HG02588 (cell line): ENCODE measurements around the gene IL1RN.

Experiments
- ATAC-seq: cut with Tn5 transposase; IDR thresholded peaks from one replicate; pipeline ENCODE4 v1.9.1; 2021; ENCODE audit warnings: mild to moderate bottlenecking, moderate library complexity; ENCODE audit not compliant: unreplicated experiment

IL1RN gene

DNA sequence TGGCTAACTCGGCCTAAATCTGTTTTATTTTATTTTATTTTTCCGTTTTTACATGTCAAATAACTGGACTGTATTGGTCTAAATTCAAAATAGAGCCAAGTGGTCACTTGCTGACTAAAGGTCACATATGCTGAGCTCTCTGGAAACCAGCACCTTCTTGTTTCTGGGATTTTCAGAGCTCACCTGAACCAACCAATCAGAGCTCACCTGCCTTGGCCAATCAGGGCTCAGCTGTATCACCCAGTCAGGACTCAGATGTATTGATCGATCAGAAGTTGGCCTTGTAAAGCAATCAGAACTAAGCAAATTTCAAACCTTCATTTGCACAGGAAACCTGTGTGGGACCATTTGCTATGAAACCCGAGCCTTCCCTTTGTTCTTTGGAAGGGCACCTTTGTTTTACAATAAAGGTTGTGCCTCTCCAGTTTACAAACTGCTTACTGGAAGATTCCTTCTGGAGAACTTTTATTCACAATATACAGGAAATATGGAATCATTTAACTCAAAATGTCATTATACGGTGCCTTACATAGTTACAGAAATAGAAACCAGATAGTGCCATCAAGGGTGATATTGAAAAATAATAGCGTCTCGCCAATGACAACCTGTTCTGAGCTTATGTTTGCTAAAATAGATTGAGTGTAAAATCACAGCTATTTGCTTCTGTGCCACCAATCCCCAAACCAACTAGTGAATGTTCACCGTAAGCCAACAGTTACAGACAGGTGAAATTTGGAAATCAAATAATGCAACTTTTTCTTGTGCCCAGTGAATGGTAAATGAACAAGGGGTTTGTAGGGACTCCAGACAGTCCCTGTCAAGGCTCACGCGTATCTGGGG, 29.1 kb downstream of the IL1RN start:
- no peak for ATAC-seq

DNA sequence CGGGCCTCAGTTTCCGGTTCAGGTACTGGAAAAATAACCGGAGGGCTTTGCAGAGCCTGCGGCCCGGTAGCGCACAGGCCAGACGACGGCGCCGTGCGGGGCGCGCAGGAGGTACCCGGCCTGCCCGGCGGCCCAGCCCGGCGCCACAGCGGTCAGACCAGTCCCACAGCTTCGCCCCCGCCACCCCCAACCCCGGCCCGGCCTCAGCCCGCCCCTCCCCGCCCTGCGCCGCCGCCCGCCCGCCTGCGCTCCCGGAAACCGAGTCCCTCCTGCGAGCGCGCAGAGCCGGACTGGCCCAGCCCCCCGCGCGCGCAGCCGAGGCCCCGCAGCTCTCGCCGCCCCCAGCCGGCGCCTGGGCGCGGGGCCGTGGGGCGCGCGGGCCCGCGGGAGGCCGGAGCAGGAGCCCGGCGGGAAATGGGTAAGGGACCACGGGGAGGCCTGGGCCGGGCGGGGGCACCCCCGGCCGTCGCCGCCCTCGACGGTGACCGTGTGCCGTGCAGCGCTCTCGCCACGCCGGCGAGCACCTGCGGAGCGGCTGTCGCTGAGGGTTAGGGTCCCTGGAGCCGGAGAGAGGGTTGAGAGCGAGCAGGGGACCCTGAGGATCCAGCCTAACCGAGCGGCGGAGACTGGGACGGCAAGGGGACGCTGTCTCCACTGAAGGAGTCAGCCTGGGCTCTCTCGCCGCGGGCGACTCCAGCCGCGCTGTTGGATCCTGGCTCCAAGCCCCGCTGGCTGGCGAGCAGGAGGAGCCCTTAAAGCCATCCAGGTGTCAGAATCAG, 29.9 kb downstream of the IL1RN start:
- ATAC-seq: peak; percentile 73

DNA sequence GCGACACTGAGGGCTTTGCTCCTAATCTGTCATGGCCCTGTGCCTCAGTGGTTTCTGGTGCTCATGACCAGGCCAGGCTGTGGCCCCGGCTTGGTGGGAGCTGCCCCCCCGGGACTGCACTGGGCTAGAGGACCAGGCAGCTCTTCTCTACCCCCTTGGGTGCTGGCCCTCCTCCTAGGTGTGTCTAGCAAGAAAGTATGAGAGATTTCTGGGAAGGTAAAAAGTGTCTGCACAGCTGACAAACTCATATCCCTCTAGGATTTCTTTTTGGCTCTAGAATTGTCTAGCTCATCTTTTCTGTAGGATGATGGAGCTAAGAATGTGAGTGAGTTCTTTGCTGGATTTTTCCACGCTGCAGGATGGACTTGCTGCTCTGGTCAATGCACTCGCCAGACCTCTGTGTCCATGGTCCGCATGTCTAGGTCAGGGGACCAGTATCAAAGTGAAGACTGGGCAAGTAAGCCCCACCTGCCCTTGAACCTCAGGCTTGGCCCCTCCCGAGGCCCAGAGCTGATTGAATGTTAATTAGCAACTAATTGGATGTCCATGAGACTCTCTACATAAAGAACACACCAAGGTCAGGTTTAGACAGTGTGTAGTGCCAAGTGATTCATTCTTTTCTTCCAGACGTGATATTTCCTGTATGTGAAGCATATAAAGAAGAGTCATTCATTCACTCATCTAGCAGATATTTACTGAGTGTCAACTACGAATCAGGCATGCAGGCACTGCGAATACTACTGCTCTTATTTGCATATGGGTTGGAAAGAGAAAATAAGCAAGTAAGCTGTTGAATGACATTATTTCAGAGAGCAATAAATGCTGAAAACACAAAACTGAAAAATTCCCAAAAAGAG, 30.7 kb downstream of the IL1RN start:
- no peak for ATAC-seq

DNA sequence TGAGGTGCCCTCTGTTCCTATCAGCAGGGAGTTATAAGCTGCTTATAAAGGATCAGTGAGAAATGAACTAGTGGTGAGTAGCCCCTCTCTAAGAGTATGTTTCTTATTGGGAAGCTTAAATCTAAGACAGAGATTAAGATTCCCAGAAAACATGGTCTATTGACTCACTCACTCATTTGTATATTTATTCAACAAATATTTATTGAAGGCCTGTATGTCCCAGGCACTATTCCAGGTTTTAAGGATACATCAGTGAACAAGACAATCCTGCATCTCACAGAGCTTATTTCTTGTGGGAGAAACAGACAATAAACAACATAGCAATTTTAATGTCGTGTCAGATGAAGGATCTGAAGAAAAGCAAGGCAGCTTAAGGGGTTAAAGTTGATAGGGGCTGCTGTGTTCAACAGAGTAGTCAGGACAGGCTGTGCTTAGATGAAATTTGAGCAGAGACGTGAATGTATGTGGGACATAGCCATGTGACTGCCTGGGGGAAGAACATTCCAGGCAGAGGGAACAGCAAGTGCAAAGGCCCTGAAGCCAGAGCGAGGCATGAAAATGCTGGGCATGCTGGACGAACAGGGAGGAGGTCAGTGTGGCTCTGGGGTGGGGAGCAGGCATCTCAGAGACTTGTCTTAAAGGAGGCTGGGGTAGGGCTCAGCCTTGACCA, 31.6 kb downstream of the IL1RN start:
- ATAC-seq: no peak

DNA sequence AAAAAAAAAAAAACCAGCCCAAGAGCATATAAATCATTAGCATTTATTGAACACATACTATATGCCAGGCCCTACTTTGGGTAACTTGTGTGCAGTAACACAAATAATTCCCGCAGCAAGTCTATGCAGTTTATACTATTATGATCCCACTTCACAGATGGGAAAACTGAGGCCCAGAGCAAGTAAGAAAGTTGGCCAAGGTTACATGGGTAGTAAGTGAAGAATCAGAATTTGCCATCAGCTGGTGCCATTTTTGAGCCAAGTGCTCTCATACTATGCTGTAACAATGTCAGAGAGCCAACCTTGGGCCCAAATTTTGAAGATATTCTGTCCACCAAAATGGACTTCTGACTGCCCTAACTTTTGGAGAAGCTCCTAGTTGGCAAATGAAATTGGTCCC, 32.9 kb downstream of the IL1RN start:
- no peak for ATAC-seq

DNA sequence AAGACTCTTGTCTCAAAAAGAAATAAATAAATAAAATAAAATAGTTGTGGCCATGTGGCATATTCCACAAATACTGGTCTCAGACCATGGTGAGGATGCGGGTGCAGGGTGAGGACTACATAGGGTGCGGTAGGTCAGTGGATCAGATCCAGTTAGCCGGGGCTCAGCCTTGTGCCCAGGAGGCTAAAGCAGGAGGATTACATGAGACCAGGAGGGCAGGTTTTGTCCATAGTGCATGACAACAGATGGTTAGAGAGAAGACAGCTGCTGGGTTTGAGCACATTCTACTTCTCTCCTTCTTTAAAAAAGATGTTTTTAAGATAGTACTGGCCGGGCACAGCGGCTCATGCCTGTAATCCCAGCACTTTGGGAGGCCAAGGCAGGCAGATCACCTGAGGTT, 33.6 kb downstream of the IL1RN start:
- ATAC-seq: no peak

DNA sequence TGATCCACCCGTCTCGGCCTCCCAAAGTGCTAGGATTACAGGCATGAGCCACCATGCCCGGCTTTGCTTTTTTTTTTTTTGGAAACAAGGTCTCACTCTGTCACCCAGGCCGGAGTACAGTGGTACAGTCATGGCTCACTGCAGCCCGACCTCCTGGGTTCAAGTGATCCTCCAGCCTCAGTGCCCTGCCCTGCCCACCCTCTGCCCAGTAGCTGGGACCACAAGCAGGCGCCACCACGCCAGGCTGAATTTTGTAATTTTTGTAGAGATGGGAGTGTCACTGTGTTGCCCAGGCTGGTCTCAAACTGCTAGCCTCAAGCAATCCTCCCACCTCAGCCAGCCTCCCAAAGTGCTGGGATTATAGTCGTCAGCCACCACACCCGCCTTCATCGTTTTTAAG, 34.8 kb downstream of the IL1RN start:
- ATAC-seq: no peak

DNA sequence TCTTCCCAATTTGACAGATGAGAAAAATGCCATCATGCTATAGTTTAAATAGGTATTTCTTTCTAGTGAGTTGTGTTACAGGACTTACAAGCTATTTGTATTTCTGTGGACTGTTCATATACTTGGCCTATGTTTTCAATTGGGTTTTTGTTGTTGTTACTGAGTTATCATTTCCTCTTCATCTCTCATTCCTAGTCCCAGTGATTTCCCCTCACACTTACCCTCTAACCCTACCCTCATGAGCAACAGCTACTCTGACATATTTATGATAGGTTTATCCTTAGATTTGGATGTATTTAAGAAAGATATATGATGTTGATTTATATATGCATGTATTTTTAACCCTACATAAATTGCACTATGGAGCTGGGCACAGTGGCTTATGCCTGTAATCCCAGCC, 35.5 kb downstream of the IL1RN start:
- ATAC-seq: no peak

DNA sequence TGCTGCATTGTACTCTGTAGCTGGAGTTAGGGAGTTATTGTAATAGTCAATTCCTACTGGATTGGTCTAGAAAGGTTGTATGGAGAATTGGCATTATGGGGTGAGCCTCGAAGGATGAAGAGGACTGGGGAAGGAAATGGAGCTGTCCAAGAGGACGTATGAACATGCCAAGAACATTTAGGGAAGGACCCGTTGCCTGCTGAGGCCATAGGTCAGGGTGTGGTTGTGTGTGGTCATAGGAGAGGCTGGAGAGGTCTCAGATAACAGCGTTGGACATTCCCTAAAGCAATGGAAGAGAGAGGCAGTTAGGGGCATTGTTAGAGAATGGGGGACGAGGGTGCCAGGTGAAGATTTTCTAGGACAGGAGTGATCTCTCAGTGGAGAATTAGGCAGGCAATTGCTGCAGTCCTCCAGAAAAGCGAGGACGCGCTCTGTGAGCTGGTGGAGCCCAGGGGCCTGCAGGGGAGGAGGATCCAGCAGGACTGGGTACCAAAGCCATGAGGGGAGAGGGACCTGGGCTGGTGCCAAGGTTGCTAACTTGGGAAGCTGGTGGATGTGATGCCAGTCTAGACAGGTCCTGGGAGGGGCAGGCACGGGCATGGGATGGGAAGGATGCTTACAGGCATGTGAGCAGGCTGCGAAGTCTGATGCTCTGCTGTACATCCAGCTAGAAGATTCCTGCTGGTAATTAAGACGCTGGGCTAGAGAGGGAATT, 37.0 kb downstream of the IL1RN start:
- ATAC-seq: no peak

DNA sequence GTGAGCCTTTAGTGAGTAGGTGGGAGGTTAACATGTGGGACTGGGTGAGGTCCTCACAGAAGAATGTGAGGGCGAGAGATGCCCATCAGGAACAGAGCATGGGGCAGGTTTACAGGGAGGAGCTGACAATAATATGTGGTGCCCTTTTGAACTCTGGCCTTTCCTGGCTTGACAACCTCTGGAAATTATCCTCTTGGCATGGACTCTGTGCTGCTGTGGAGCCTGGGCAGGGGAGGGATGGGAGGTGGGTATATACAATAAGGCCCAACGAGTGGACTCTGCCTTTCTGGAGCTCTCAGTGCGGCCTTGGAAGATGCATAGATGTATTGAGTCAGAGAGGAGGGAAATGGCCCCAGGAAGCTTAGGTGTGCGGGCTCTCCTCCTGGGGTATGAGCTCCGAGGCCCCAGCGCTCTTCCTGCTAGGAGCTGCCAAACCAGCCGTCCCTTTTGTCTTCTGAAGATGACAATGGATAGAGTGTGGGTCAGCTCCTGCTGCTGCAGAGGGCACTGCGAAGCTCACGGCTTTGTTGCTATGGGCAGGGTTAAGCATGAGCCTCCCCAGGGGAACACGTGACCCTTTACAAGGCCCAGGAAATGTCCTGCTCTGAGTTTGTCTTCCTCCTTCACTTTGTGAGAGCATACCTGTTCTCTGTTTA, 37.7 kb downstream of the IL1RN start:
- ATAC-seq: no peak

DNA sequence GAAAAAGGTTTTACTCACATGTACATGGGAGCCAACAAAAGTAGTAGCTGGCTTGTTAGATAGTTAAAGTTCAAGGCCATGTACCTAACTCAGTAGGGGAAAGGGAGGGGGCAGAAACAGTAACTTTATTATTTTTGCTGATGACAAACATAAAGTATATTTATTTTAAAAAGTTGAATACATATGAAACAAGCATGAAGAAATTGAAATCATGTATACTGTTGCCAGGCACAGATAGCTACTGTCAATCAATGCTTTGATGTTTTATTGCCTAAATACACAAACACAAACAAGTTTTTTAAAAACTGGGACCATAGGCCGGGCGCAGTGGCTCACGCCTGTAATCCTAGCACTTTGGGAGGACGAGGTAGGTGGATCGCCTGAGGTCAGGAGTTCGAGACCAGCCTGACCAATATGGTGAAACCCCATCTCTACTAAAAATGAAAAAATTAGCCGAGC, 38.8 kb downstream of the IL1RN start:
- no peak for ATAC-seq

DNA sequence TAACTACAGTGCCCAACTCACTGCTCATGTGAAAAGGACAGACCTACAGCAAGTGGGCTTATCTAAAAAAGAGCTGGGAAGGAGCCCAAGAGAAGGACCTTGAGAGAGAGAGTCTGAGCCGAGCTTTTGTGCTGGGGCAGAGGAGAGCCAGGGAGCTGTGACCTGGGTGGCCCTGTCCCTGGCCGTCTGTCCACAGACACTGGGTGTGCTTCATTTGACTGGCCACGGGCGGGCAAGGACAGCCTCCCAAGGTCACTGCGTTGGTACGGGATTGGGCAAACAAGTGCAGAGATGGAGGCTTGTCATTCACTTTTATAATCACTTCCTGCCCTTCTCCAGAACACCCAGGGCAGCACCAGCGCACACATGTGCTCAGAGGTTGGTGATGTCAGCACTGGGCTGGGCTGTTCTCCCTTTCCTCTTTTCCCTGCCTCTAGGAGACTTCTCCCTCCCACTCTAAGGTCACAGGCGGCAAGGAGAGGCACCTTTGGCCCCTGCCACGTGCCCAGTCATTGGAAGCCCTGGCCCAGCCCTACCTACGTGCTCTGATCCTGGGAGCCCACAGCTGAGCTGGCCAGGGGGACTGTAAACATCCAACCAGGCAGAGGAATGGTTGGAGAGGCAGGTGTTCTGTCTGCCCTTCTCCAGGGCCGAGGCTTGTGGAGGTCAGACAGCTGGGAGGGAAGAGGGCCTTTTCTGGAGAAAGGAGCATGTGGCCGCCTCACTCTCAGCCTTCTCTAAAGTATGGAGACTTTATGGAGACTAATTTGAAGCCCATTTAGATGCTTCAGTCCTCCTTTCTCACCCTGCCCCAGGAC, 39.9 kb downstream of the IL1RN start:
- no peak for ATAC-seq

DNA sequence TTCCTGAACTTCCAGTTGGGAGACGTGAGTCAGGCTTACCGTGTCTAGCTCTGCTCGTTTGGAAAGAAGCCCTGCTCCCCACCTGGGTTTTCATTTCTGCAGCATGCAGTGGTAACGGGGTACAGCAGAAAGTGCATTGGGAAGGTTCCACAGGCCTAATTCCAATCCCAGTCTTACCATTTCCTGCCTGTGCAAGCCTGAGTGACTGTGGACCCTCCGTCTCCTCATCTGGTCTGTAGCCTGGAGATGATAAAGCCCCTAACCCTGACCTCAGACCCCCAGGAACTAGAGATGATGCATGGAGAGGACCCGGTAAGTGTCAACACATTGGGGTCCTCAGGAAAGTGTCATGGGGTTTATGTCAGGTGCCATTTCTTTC, 40.6 kb downstream of the IL1RN start:
- ATAC-seq: no peak

DNA sequence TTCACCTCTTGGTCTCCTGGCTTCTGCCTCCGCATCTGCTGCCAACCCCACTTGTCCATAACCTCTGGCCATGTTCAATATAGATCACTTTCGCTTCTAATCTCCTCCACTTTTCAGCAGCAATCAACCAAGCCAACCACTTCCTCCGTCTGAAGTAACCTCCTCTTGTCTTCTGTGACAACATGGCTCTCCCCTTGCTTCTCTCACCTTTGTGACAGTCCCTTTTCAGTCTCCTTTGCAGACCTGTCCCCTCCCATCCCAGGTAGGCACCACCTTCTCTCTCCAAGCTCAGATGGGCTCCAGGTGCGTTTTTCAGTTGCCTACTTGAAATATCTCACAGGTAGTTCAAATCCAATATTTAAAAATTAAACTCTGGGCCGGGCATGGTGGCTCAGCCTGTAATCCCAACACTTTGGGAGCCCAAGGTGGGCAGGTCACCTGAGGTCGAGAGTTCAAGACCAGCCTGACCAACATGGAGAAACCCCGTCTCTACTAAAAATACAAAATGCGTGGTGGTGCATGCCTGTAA, 41.7 kb downstream of the IL1RN start:
- no peak for ATAC-seq

DNA sequence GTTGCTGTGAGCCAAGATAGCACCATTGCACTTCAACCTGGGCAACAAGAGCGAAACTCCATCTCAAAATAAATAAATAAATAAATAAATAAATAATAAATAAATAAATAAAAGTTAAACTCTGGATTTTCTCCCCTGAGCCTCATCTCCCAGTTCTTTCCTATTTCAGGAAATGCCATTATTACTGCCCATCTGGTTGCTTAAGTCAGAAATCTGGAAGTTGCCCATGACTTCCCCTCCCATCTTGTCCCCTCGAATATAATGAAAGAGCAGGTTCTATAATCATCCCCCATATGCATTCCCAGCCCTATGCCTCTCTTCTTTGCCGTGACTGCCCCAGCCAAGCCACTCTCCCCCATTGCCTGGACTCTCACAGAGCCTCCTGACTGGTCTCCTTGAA, 42.2 kb downstream of the IL1RN start:
- ATAC-seq: no peak

DNA sequence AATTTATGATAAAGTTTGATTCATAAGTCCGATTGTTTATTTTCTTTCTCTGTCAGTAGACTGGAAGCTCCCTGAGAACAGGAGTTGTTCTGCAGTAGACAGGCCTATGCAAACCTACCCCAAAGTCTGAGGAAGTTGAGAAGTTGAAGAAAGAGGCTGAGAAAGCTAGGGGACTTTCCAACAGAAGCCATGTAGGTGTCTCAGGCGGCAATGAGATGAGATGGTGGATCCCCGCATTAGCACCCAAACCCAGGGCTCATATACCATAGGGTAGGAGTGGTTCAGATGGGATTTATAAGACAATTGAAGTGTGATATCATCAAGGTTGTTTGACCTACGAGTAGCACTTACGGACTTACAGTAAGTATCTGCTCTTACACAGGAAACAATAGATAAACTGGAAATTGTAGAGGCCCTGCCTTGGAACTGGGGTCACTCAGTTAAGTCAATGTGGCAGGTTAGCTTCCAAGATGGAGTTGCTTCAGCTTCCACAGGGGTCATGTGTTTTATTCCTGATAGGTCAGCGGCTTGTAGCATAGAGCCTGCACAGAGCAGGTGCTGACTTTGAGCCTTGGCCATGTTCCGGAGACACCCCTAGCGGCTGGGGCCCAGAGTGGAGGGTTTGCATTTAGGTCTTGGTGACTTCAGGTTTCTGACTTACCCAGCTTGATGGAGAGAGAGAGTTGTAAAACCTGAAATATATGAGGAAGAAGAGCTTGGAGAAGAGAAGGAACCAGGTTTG, 44.1 kb downstream of the IL1RN start:
- no peak for ATAC-seq

DNA sequence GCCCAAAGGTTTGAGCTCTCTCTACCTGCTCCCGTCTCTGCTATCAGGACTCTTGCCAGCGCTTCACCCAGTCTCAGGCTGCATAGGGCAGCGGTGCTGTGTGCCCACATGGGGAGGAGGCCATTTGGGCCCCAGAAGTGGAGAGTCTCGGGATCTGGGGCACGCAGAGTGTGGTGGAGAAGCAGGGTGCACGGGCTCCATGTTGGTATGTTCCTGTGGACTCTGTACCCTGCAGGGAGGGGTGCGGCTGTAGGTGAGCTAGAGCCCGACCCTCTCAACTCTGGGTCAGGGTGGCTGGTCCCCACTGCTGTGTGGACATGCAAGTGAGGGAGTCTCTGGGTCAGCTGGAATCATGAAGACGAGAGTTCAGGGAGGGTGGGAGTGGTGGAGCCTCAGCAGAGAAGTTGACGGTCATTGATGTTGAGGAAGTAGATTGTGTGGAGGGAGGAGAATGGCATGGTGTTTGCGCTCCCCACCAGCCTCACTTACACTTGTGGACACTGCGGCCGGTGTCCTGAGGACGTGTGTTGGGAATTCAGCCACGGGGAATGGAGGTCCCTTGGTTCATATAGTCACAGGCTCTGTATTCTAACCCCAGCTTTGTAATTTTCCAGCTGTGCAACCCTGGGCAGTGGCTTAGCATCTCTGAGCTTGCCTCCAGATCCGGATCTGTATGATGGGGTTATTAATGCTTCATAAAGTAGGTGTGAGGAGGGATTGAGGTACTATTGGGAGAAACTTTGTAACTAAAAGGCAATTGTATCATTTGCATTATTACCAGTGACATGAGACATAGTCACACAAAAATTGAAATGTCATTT, 45.5 kb downstream of the IL1RN start:
- no peak for ATAC-seq
